ENCODE measurements around the gene SGSM1. TPM values are rescaled to one million over a fixed set of nuclear protein-coding genes. Genes with fewer than 3 reads are reported as not detected.
"Not testable (repeated sequence)": the region's sequence is repeated elsewhere in the genome, so short reads cannot be mapped to it uniquely, and the experiment has no call there.

The SGSM1 gene
- total and polyA plus RNA-seq, 2 donors: 0.38 to 0.71 TPM

DNA sequence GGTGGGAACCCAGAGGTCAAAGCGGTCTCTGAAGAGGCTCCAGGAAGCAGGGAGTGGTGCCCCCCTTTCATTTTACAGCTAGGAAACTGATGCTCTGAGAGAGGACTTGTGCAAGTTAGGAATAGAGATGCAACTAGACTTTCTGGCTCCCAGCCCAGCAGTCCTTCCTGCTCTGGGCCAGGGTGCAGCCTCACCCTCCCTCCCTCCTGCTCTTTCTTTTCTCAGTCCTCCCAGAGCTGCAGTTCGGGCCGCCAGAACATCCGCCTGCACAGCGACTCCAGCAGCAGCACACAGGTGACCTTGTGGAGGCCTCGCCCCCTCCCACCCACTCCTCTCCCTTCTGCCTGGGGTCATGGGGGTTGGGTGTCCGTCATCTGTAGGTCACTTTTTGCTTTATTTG lies 89.0 kb downstream of the SGSM1 start:
- no peaks in the 10 kb centered on the region for H3K9me3 ChIP-seq (ENCODE audit: control insufficient read depth in 2 of 2, insufficient read depth in 1 of 2, low read length in 1 of 2)
- 67% methylated on average over 7 of the region's 7 CpGs for WGBS
- H3K36me3 ChIP-seq (ENCODE audit: control insufficient read depth in 2 of 2, insufficient read depth in 2 of 2, low read length in 1 of 2): no peaks in the 10 kb centered on the region
- no peak overlapping the region for H3K27ac ChIP-seq (ENCODE audit: low read depth in 1 of 2, low read length in 1 of 2)
- no peak overlapping the region for H3K4me3 ChIP-seq (ENCODE audit: low read length in 2 of 2)
- peaks cover 0 to 2% of the 10 kb centered on the region in 2 donors for H3K27me3 ChIP-seq (ENCODE audit: control insufficient read depth in 2 of 2, insufficient read depth in 1 of 2, low read length in 1 of 2)
- no peak for DNase-seq (ENCODE audit: low read depth in 6 of 9, low spot score in 9 of 9)
- no peaks in the 10 kb centered on the region for H3K4me1 ChIP-seq (ENCODE audit: control insufficient read depth in 2 of 2, insufficient read depth in 2 of 2, low read length in 2 of 2)

DNA sequence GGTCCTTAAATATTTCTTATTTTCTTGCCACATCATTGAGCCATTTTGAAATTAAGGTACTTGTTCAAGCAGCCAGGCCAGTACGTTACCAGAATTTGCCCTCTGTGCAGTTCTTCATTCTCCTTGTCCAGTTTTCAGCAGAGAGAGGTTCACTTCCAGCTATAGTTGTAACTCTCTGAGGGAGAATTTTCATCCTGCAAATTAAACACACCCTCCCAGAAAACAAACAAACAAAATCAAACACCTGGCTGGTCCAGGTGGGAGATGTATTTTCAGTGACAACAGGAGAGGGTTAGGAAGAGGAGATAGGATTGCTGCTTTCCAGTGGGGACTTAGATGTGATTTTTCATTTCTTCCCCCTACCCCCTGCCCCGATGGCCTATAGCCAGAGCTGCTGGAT lies 95.4 kb downstream of the SGSM1 start:
- Histone ChIP-seq H3K27ac (ENCODE audit: low read depth in 1 of 2, low read length in 1 of 2) (no peak overlapping the region), H3K36me3 (ENCODE audit: control insufficient read depth in 2 of 2, insufficient read depth in 2 of 2, low read length in 1 of 2) (no peaks in the 10 kb centered on the region), H3K4me3 (ENCODE audit: low read length in 2 of 2) (no peak overlapping the region), H3K27me3 (ENCODE audit: control insufficient read depth in 2 of 2, insufficient read depth in 1 of 2, low read length in 1 of 2) (no peaks in the 10 kb centered on the region), H3K4me1 (ENCODE audit: control insufficient read depth in 2 of 2, insufficient read depth in 2 of 2, low read length in 2 of 2) (no peaks in the 10 kb centered on the region), H3K9me3 (ENCODE audit: control insufficient read depth in 2 of 2, insufficient read depth in 1 of 2, low read length in 1 of 2) (peaks cover 0 to 6% of the 10 kb centered on the region in 2 donors)
- WGBS: 87% methylated on average over 2 of the region's 2 CpGs
- no peak for DNase-seq (ENCODE audit: low read depth in 6 of 9, low spot score in 9 of 9)

DNA sequence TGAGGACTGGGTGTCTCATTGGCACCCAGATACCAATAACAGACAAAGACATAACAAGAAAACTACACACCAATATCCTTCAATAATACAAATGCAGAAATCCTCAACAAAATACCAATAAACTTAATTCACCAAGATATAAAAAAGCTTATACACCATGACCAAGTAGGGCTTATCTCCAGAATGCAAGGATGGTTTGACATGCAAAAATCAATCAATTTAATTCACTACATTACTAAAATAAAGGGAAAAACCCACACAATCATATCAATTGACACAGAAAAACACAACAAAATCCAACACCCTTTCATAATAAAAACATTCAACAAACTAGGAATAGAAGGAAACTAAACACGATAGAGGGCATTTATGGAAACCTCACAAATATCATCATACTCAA lies 99.9 kb downstream of the SGSM1 start:
- no peaks in the 10 kb centered on the region for H3K4me1 ChIP-seq (ENCODE audit: control insufficient read depth in 2 of 2, insufficient read depth in 2 of 2, low read length in 2 of 2)
- no peak for DNase-seq (ENCODE audit: low read depth in 6 of 9, low spot score in 9 of 9)
- H3K27me3 ChIP-seq (ENCODE audit: control insufficient read depth in 2 of 2, insufficient read depth in 1 of 2, low read length in 1 of 2): no peaks in the 10 kb centered on the region
- H3K4me3 ChIP-seq (ENCODE audit: low read length in 2 of 2): no peak overlapping the region
- H3K9me3 ChIP-seq (ENCODE audit: control insufficient read depth in 2 of 2, insufficient read depth in 1 of 2, low read length in 1 of 2): peaks cover 0 to 11% of the 10 kb centered on the region in 2 donors
- H3K36me3 ChIP-seq (ENCODE audit: control insufficient read depth in 2 of 2, insufficient read depth in 2 of 2, low read length in 1 of 2): no peaks in the 10 kb centered on the region
- WGBS: 97% methylated on average over 1 of the region's 1 CpG
- no peak overlapping the region for H3K27ac ChIP-seq (ENCODE audit: low read depth in 1 of 2, low read length in 1 of 2)

DNA sequence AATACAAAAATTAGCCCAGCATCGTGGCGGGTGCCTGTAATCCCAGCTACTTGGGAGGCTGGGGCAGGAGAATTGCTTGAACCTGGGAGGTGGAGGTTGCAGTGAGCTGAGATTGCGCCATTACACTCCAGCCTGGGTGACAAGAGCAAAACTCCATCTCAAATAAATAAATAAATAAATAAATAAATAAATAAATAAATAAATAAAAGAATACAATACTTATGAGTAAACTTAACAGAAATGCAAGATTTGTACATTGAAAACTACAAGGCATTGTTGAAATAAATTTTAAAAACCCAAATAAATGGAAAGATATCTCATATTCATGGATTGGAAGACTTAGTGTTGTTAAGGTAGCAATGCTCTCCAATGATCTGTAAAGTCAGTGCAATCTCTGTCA lies 101.1 kb downstream of the SGSM1 start:
- H3K4me3 ChIP-seq (ENCODE audit: low read length in 2 of 2); H3K36me3 ChIP-seq (ENCODE audit: control insufficient read depth in 2 of 2, insufficient read depth in 2 of 2, low read length in 1 of 2); H3K27ac ChIP-seq (ENCODE audit: low read depth in 1 of 2, low read length in 1 of 2); H3K27me3 ChIP-seq (ENCODE audit: control insufficient read depth in 2 of 2, insufficient read depth in 1 of 2, low read length in 1 of 2); H3K4me1 ChIP-seq (ENCODE audit: control insufficient read depth in 2 of 2, insufficient read depth in 2 of 2, low read length in 2 of 2); DNase-seq (ENCODE audit: low read depth in 6 of 9, low spot score in 9 of 9): not testable (repeated sequence)
- peaks cover 0 to 11% of the 10 kb centered on the region in 2 donors for H3K9me3 ChIP-seq (ENCODE audit: control insufficient read depth in 2 of 2, insufficient read depth in 1 of 2, low read length in 1 of 2)
- 96% methylated on average over 3 of the region's 3 CpGs for WGBS

DNA sequence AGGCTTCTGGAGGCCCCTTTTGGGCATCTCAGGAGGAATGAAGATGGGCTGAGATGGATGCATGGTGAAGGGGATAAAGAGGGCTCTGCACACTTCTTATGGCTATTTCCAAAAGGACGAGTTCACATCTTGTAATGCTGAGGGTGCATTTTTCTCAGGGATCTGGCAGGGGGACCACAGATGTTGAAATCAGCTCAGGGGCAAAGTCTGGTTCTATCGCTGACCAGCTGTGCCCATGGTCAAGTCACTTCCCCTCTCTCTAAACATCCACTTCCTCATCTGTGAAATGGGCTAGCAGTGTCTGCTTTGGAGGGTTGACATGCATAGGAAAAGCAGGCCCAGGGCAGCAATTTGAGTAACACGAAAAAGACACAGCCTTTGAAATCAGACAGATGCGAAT lies 114.0 kb downstream of the SGSM1 start:
- H3K9me3 ChIP-seq (ENCODE audit: control insufficient read depth in 2 of 2, insufficient read depth in 1 of 2, low read length in 1 of 2): no peaks in the 10 kb centered on the region
- no peaks in the 10 kb centered on the region for H3K27me3 ChIP-seq (ENCODE audit: control insufficient read depth in 2 of 2, insufficient read depth in 1 of 2, low read length in 1 of 2)
- no peaks in the 10 kb centered on the region for H3K36me3 ChIP-seq (ENCODE audit: control insufficient read depth in 2 of 2, insufficient read depth in 2 of 2, low read length in 1 of 2)
- no peak overlapping the region for H3K27ac ChIP-seq (ENCODE audit: low read depth in 1 of 2, low read length in 1 of 2)
- no peak for DNase-seq (ENCODE audit: low read depth in 6 of 9, low spot score in 9 of 9)
- whole genome bisulfite sequencing: 91% methylated on average over 4 of the region's 4 CpGs
- H3K4me3 ChIP-seq (ENCODE audit: low read length in 2 of 2): no peak overlapping the region
- no peaks in the 10 kb centered on the region for H3K4me1 ChIP-seq (ENCODE audit: control insufficient read depth in 2 of 2, insufficient read depth in 2 of 2, low read length in 2 of 2)

DNA sequence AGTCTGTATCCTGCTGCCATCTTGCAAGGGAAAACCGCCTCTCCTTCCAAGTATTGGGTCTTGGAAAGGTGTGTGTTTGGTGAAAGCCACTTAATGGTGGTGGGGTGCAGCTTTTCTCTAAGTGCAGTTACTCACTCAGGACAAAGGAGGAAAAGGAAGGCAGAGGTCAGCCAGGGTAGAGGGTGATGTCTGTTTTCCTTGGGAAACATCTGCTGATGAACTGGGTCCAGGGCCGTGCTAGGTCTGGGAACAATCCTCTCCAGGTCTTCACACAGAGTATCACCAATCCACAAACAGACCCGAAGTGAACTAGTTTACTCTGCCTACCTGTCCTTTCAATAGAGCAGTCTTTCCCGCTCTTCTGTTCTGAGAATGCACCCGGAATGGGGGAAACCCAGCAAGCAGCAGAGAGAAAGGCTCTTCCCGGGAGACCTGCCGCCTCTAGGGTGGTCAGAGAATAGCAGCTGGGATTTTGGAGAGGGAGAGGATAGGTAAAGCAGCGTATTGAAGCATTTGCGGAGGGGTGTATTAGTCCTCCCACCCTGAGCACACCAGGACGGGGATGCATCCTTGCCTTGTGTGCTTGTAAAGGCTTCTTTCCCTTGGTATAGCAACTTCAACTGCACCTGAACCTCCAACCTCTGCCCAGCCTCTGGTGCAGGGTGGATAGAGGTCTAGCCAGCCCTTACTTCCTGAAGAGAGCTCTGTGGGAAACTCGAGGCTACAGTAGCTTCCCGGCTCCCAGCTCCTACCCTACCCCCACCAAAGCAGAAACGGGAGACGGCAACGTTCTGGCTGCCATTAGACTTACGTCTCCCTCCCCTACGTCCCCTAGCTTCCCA lies 119.8 kb downstream of the SGSM1 start:
- WGBS: 55% methylated on average over 17 of the region's 17 CpGs

DNA sequence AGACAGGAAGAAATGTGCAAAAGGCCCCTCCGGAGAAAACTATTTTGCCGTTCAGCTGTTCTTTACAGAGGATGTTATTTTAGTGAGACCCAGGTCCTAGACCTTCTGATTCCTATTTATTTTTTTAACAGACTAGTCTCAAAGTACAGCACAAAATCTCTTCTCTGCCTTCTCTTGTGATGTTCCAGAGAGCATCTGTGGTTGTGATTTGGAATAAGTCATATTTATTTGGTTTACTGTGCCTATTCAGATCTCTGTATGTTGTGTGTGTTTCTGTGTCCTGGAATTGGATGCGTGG lies 120.4 kb downstream of the SGSM1 start:
- H3K36me3 ChIP-seq (ENCODE audit: control insufficient read depth in 2 of 2, insufficient read depth in 2 of 2, low read length in 1 of 2): no peaks in the 10 kb centered on the region
- no peaks in the 10 kb centered on the region for H3K4me1 ChIP-seq (ENCODE audit: control insufficient read depth in 2 of 2, insufficient read depth in 2 of 2, low read length in 2 of 2)
- H3K27ac ChIP-seq (ENCODE audit: low read depth in 1 of 2, low read length in 1 of 2): no peak overlapping the region
- no peaks in the 10 kb centered on the region for H3K9me3 ChIP-seq (ENCODE audit: control insufficient read depth in 2 of 2, insufficient read depth in 1 of 2, low read length in 1 of 2)
- no peak overlapping the region for H3K4me3 ChIP-seq (ENCODE audit: low read length in 2 of 2)
- peaks cover 0 to 8% of the 10 kb centered on the region in 2 donors for H3K27me3 ChIP-seq (ENCODE audit: control insufficient read depth in 2 of 2, insufficient read depth in 1 of 2, low read length in 1 of 2)
- WGBS: 61% methylated on average over 3 of the region's 3 CpGs
- no peak for DNase-seq (ENCODE audit: low read depth in 6 of 9, low spot score in 9 of 9)

More for the DNA sequence above, 119.8 kb downstream of the SGSM1 start:
- no peaks in the 10 kb centered on the region for H3K4me1 ChIP-seq (ENCODE audit: control insufficient read depth in 2 of 2, insufficient read depth in 2 of 2, low read length in 2 of 2)
- no peak overlapping the region for H3K27ac ChIP-seq (ENCODE audit: low read depth in 1 of 2, low read length in 1 of 2)
- H3K9me3 ChIP-seq (ENCODE audit: control insufficient read depth in 2 of 2, insufficient read depth in 1 of 2, low read length in 1 of 2): no peaks in the 10 kb centered on the region
- no peak overlapping the region for H3K4me3 ChIP-seq (ENCODE audit: low read length in 2 of 2)
- H3K27me3 ChIP-seq (ENCODE audit: control insufficient read depth in 2 of 2, insufficient read depth in 1 of 2, low read length in 1 of 2): peaks cover 0 to 8% of the 10 kb centered on the region in 2 donors
- H3K36me3 ChIP-seq (ENCODE audit: control insufficient read depth in 2 of 2, insufficient read depth in 2 of 2, low read length in 1 of 2): no peaks in the 10 kb centered on the region
- no peak for DNase-seq (ENCODE audit: low read depth in 6 of 9, low spot score in 9 of 9)

DNA sequence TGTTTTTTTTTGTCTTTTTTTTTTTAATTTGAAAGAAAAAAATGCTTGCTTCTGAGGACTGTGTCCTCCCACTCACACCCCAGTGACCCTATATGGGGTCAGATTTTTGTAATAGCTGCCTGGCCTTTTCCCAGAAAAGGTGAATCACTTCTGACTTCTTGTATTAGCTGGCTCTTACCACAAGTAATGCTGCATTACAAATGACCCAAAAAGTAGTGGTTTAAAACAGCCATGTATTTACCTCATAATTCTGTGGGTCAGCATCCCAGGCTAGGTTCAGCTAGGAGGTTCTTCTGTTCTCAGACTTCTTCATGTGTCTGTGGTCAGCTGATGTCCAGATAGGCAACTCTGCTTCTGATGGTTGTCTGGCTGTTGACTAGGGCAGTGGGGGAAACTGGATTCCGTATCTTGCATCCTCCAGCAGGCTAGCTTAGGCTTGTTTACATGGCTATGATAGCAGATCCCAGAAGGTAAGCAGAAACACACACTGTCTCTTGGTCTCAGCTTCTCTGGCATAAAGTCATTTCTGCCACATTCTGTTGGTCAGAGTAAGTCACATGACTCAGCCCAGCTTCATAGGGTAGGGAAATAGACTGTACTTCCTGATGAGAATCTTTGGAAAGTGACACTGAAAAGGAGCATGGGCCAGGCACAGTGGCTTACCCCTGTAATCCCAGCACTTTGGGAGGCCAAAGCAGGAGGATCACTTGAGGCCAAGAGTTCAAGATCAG lies 121.0 kb downstream of the SGSM1 start:
- WGBS: 100% methylated on average over 1 of the region's 1 CpG
- H3K27ac ChIP-seq (ENCODE audit: low read depth in 1 of 2, low read length in 1 of 2): no peak overlapping the region

DNA sequence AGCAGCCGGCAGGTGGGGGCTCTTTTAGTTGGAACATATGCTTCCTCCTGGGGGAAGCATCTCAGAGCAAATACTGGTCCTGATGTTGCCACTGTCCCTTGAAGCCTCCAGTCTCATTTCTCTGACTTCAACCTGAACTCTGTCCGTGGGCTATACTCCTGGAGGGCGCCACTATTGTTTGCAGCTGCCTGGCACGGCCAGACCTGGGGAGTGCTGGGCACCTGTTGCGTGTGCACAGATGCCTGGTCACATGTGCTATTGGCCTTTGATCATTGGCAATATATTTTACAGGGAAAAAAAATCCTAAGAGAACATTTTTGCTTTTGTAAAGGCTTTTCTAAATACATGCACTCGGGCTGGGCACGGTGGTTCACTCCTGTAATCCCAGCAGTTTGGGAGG lies 122.3 kb downstream of the SGSM1 start:
- WGBS: 86% methylated on average over 7 of the region's 7 CpGs
- Histone ChIP-seq H3K27me3 (ENCODE audit: control insufficient read depth in 2 of 2, insufficient read depth in 1 of 2, low read length in 1 of 2) (peaks cover 0 to 10% of the 10 kb centered on the region in 2 donors), H3K36me3 (ENCODE audit: control insufficient read depth in 2 of 2, insufficient read depth in 2 of 2, low read length in 1 of 2) (no peaks in the 10 kb centered on the region), H3K27ac (ENCODE audit: low read depth in 1 of 2, low read length in 1 of 2) (no peak overlapping the region), H3K4me1 (ENCODE audit: control insufficient read depth in 2 of 2, insufficient read depth in 2 of 2, low read length in 2 of 2) (no peaks in the 10 kb centered on the region), H3K4me3 (ENCODE audit: low read length in 2 of 2) (no peak overlapping the region), H3K9me3 (ENCODE audit: control insufficient read depth in 2 of 2, insufficient read depth in 1 of 2, low read length in 1 of 2) (no peaks in the 10 kb centered on the region)
- DNase-seq (ENCODE audit: low read depth in 6 of 9, low spot score in 9 of 9): no peak

More for the DNA sequence above, 121.0 kb downstream of the SGSM1 start:
- Histone ChIP-seq H3K4me3 (ENCODE audit: low read length in 2 of 2) (no peak overlapping the region), H3K36me3 (ENCODE audit: control insufficient read depth in 2 of 2, insufficient read depth in 2 of 2, low read length in 1 of 2) (no peaks in the 10 kb centered on the region), H3K4me1 (ENCODE audit: control insufficient read depth in 2 of 2, insufficient read depth in 2 of 2, low read length in 2 of 2) (no peaks in the 10 kb centered on the region), H3K9me3 (ENCODE audit: control insufficient read depth in 2 of 2, insufficient read depth in 1 of 2, low read length in 1 of 2) (no peaks in the 10 kb centered on the region), H3K27me3 (ENCODE audit: control insufficient read depth in 2 of 2, insufficient read depth in 1 of 2, low read length in 1 of 2) (peaks cover 0 to 8% of the 10 kb centered on the region in 2 donors)
- no peak for DNase-seq (ENCODE audit: low read depth in 6 of 9, low spot score in 9 of 9)

Data from thymus (tissue), 11 donors.